COLO668 (cell line): Measurements from ENCODE around the gene SMARCD1.
"Not testable (repeated sequence)": the region's sequence is repeated elsewhere in the genome, so short reads cannot be mapped to it uniquely, and the experiment has no call there.

ENCODE experiments used
- DNase-seq: peaks from one replicate; lab custom pipeline; 2025; ENCODE audit not compliant: unreplicated experiment; lab: John Stamatoyannopoulos, UW

Gene SMARCD1

GRCh38 chr12:50077099-50077498 lies 8.0 kb upstream of the SMARCD1 start:
- DNase-seq: no peak

- no peak for DNase-seq
Measured at GRCh38 chr12:50078281-50078680, 6.9 kb upstream of the SMARCD1 start.

DNA sequence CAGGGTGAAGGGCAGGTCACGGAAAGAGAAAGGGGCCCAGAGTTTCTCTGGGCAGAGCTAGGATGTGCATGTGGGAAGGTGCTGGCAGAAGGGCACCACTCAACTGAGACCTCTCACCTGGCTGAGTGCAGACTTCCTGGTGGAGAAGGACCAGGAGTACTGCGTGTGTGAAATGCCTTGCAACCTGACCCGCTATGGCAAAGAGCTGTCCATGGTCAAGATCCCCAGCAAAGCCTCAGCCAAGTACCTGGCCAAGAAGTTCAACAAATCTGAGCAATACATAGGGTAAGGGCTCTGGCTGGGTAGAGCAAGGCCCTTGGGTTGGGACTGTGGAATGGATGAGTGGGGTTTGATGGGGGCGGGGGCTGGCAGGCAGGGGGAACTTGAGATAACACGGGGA lies 5.4 kb upstream of the SMARCD1 start:
- DNase-seq: no peak

GRCh38 chr12:50081096-50081808 lies 3.9 kb upstream of the SMARCD1 start:
- DNase-seq: no peak

DNA sequence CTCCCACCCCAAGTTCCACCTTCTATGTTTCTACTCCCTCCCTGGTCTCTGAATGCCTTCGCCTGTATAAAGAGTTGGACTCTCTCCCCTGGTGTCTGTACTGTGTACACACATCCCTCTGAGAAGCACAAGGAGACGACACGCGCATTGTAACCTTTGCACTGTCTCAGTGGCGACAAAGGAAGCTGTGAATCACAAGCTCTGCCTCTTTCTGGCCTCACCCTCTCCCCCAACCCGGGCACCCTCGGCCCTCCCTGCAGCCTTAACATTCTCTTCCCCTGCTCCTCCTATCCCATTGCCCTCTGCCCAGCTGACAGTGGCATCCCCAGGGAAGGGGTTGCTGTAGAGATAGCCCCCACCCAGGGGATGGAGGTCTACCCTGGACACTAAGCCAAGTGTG lies 2.5 kb upstream of the SMARCD1 start:
- no peak for DNase-seq

GRCh38 chr12:50083301-50083700 lies 1.8 kb upstream of the SMARCD1 start:
- DNase-seq: no peak

GRCh38 chr12:50084409-50084774 lies 750 bp upstream of the SMARCD1 start:
- not testable (repeated sequence) for DNase-seq

DNA sequence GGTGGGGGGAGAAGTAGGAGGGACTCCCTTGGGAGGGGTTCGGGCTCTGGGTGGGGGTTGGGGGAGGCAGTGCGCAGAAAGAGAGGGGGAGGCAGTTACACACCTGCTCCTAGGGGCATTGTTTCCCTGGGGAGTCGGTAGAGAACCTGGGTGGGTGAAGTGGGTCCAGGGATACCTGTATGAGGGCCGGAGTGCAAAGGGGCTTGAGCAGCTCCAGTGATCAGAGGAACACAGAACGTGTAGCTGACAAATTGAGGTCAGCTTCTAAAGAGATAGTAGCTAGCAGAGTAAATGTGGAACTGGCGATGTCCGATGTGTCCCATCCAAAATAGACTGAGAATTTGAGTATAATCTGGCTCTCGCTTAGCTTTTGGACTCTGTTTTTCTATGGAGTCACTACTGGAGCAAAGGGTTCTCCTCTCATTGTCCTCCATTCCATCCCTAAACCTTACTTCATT lies 502 bp downstream of the SMARCD1 start:
- no peak for DNase-seq

DNA sequence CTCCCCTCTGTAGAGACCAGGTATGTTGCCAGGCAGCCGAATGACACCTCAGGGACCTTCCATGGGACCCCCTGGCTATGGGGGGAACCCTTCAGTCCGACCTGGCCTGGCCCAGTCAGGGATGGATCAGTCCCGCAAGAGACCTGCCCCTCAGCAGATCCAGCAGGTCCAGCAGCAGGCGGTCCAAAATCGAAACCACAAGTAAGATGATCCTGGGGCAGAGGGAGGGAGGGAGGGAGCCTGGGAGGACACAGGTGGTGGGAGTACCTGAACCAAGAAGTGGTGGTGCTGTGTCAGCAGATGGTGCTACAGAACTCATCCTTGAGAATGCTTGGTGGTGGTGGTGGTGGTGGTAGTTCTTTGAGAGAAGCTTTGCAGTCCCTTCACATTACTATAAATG lies 1.0 kb downstream of the SMARCD1 start:
- DNase-seq: peak; percentile 11

DNA sequence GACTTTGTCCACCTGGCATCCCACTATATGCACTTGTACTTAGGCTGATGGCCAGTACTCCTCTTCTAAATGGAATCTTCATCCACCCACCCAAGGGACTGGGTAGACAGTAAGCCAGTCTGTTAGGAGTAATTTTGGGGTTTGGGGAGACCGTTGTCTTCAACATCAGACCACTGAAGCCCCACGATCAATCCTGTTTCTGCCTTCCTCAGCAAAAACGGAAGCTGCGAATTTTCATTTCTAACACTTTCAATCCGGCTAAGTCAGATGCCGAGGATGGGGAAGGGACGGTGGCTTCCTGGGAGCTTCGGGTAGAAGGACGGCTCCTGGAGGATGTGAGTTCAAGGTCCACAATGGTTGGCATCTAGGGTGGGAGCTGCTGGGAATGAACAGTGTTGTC lies 2.0 kb downstream of the SMARCD1 start:
- DNase-seq: no peak

GRCh38 chr12:50087995-50088394 lies 2.9 kb downstream of the SMARCD1 start:
- DNase-seq: no peak

- DNase-seq: peak; percentile 42
Measured at GRCh38 chr12:50088577-50089335, 3.6 kb downstream of the SMARCD1 start.

- DNase-seq: no peak
Measured at GRCh38 chr12:50089730-50090129, 4.6 kb downstream of the SMARCD1 start.

DNA sequence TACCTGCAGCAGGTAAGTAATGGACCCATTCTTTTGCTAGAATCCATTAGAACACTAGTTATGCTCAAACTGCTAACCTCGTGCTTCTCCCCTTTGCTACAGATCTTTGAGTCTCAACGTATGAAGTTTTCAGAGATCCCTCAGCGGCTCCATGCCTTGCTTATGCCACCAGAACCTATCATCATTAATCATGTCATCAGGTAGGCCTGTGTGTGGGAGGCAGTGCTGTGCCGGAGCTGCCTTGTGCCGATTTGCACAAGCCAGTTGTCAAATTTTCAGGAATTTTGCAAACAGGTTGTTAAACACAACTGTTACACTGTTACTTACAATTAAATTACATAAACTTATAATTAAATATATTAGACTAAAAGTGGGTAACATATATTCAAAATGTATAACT lies 5.2 kb downstream of the SMARCD1 start:
- DNase-seq: no peak

GRCh38 chr12:50097952-50098351 lies 12.8 kb downstream of the SMARCD1 start:
- DNase-seq: no peak

- DNase-seq: no peak
Measured at GRCh38 chr12:50099302-50100008, 14.3 kb downstream of the SMARCD1 start.

- DNase-seq: no peak
Measured at GRCh38 chr12:50100561-50100960, 15.4 kb downstream of the SMARCD1 start.

- no peak for DNase-seq
Measured at GRCh38 chr12:50101663-50102062, 16.5 kb downstream of the SMARCD1 start.

DNA sequence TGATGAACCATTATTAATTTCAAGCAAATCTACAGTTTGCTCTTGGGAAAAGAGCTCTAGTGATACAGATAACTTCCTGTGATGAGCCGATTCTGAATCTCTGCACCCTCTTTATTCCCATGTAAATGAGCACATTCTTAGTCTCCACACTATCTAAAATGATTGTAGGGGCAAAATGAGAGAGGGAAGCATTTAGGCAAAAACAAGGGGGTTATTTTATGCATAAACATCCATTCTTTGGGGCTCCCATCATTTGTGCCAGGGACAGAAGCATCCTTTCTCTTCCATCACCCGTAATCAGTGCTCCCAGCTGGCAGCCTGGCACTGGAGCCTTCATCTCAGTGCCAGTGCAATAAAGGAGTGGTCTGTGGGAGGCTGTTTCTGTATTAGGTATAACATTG lies 17.0 kb downstream of the SMARCD1 start:
- no peak for DNase-seq

DNA sequence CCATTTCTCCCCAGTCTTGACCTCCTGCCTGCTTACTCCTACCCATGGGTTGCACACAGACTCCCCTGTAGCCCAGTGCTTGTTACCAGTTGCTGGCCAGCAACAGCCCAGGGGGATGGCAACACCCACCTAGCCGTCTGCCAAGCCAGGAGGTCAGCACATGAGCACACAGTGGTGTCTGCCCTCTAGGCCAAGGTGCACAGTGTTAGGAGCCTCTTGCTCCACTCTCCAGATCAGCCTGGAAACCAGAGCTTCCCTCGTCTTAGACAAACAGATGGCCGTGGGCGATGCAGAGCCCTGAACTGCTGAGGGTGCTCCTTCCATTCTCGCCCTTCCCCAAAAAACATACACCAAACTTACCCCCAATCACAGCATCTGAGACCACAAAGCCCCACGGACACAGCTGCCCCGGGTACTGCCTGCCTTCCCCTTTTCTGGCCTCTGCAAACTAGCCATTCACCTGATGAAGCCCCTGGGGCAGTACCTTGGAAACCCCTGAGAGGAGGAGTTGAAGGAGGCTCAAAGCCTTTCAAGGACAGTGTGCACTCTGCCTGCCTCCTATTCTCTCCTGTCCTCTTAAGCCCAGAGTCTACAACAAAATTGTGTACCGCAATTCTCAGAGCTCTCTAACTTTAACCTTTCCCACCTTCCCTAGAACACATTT lies 17.6 kb downstream of the SMARCD1 start:
- no peak for DNase-seq

- DNase-seq: no peak
Measured at GRCh38 chr12:50103351-50103750, 18.2 kb downstream of the SMARCD1 start.
